GM18868 (cell line): ENCODE measurements around the gene SPTB.

Source experiments
- ATAC-seq: cut with Tn5 transposase; IDR thresholded peaks from one replicate; pipeline ENCODE4 v1.9.1; 2021; ENCODE audit warnings: mild to moderate bottlenecking, moderate library complexity; ENCODE audit not compliant: unreplicated experiment

Gene SPTB

GRCh38 chr14:64889352-64889751 lies 9.6 kb upstream of the SPTB start:
- ATAC-seq: no peak

GRCh38 chr14:64885559-64885958 lies 5.9 kb upstream of the SPTB start:
- ATAC-seq: no peak

GRCh38 chr14:64880221-64881121 lies 764 bp upstream of the SPTB start:
- ATAC-seq: peak; percentile 68

DNA sequence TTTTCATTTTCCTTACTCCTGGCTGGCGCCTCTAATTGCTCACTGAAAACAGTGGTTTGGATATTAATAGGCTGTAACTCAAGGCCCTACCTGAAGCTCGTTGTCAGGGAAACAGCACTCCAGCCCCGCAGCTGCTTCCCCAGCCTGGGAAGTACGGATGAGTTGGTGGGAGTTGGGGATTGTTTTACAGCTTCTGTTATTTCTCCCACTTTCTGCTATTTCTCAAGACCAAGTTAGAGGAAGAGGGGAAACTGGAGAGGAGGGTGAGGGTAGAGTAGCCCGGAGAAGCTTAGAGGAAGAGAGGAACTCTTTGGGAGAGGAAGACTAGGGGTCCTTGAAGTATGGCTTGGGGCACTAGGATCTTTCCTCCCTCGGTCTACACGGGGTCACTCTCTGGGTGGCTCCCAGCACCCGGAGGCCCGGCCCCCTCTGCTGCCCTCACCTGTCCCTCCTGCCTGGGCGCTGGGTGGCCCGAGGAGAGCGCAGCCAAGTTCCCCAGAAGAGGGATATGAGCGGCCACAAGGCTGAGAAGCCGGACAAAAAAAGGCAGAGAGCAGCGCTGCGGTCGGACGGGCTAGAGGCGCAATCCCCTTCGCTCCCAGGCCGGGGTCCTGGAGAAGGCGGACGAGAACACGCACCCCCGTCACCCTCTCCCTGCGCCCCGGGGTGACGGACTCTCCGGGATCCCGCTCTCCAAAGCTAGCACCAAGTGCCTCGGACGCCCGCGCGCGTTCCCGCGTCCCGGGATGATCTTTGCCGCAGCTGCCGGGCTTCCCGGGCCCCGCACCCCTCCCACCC lies 671 bp downstream of the SPTB start:
- no peak for ATAC-seq

GRCh38 chr14:64877846-64878245 lies 1.9 kb downstream of the SPTB start:
- no peak for ATAC-seq

DNA sequence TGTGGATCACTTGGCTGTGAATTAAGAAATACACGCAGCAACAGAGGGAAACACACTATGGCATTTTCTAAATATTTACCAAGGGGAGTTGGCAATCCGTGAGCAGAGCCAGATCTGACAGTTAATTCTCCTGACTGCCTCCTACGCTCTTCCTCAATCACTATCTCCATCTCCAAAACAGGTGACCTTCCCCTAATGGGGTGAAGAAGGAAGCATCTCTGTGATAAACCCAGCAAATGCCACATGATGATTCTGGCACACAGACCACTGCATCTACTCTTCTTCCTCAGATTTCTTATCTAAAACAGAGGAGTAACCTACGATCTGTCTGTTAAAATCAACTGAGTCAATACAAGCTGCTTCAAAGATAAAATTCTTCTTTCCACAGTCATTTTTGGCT lies 4.4 kb downstream of the SPTB start:
- ATAC-seq: no peak

GRCh38 chr14:64873506-64874219 lies 6.0 kb downstream of the SPTB start:
- ATAC-seq: no peak

DNA sequence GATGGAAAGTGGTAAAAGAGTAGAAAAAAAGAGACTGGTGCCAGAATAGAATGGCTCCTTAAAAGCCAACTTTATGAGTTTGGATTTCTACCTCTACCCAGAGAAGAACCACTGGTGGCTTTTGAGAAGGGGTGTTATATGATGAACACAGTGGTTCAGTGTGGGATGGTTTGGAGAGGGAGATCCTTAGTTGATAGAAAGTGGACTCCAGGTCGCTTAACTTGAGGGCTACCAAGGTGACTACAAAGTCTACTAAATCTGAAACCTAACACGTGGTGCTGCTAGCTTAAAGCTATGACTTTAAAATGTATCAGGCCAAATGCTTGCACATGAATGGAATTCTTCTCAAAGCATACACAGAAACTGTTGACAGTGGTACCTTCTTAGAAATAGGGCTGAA lies 8.4 kb downstream of the SPTB start:
- no peak for ATAC-seq

DNA sequence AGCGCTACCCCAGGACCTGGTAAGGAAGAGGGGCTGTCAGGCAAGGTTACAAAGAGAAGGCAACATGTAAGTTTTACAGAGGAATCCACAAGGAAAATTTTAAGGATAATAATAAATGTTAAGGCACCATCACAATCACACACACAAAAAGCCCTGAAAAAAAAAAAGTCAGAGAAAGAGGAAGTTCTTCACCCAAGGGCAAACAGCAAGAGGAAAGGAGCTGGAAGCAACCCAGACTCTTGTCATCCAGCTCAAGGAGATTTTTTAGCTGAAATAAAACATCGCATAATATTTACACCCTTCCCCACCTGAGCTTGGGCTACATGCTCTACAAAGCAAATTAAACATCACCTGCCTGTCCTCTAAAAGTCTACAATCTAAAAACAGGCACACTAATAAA lies 9.5 kb downstream of the SPTB start:
- ATAC-seq: no peak

DNA sequence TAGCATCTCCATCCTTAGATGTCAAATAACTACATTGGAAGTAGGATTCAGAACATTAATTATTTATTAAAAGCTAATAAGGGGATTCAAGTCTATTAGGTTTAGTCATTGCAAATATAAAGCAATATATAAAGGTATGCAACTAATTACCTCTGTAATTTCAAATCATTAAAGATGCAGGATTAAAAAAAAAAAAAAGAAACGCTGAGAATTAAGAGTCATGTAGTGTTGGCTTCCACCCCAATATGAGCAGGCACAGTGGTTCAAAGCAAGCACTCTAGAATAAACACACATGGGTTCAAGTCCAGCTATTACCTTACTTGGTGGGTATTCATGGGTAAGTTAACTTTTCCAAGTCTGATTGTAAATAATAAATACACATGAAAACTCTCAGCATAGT lies 10.9 kb downstream of the SPTB start:
- no peak for ATAC-seq

- no peak for ATAC-seq
Measured at GRCh38 chr14:64868379-64868778, 11.3 kb downstream of the SPTB start.

GRCh38 chr14:64867182-64867581 lies 12.5 kb downstream of the SPTB start:
- no peak for ATAC-seq

- ATAC-seq: no peak
Measured at GRCh38 chr14:64865992-64866391, 13.7 kb downstream of the SPTB start.

DNA sequence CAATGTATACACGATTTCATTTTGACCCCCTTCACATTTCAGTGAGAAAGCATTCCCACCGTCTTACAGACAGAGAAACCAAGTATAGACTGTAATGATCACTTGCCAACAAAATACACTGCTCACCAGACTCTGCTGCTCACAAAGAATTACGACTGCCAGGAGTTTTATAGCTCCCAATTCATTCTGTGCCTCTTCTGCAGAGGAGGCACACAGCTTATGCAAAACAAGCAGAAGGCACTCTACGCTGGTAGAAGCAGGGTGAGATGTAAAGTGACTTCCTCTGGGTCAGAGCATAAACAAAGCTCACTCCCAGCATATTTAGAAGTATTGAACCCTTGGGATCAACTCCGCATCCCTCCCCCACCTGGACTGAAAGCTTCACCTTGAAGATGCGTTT lies 14.6 kb downstream of the SPTB start:
- no peak for ATAC-seq

DNA sequence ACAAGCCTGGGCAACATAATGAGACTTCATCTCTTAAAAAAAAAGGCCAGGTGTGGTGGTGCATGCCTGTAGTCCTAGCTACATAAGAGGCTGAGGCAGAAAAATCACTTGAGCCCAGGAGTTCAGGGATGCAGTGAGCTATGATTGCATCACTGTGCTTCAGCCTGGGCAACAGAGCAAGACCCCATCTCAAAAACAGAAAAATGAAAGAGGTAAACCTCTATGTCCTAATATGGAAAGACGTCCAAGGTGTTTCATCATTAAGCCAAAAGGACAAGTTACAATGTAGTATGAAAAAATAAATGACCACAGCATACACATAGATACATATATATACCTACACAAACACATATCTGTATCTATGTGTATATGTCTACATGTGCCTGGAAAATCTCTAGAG lies 15.4 kb downstream of the SPTB start:
- ATAC-seq: no peak

- ATAC-seq: no peak
Measured at GRCh38 chr14:64861916-64862315, 17.8 kb downstream of the SPTB start.

- ATAC-seq: no peak
Measured at GRCh38 chr14:64860039-64860438, 19.7 kb downstream of the SPTB start.

GRCh38 chr14:64857979-64858744 lies 21.5 kb downstream of the SPTB start:
- ATAC-seq: no peak

DNA sequence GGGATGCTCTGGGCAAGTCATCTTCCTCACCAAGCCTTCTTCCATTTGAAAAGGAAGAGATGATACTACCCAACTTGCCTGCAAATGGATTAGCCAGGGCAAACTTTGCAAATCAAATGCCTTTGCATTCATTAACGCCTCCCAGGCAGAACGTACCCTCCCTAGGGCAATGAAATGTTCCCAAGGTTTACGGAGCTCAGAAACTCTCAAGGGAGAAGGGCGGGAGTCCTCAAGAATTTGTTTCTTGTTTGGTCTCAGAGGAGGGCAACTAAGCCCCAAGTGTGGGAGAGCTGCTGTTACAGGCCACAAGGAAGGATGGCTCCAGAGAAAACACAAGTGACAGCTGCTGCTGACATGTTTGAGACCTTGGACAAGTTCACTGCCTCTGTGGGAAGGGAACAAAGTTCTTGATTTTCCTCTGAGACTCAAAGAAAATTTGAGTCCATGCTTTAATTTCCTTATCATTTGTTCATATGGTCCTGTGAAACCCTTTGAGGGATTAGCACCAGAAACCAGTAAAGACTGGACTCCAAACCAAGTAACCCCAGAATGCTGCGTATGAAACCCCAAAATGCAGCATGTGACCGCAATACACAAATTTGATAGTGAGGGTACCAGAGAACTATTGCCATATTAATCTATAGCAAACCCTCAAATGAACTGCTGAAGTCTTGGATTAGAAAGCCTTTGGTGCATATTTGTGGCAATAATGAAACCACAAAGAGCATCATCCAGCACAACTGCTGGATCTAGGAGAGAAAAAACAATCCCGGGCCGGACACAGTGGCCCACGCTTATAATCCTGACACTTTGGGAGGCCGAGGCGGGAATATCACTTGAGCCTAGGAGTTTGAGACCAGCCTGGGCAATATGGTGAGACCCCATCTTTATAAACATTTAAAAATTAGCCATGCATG lies 22.9 kb downstream of the SPTB start:
- no peak for ATAC-seq
